Lower lobe of right lung (tissue), 2 donors: ENCODE data around the gene IBA57. TPM values are rescaled to one million over a fixed set of nuclear protein-coding genes. Genes with fewer than 3 reads are reported as not detected.
A peak's percentile ranks its signal among the peaks of the same experiment; 100 is the strongest.
"Not testable (repeated sequence)": the region's sequence is repeated elsewhere in the genome, so short reads cannot be mapped to it uniquely, and the experiment has no call there.

Experiments
- ATAC-seq, 2 donors: fragments of 200-7000 bp; cut with Tn5 transposase; one replicate each; pipeline ENCODE4 v1.9.1; 2020 to 2022; ENCODE audit warnings: mild to moderate bottlenecking in 2 of 2, moderate library complexity in 2 of 2
- DNase-seq: peaks from one replicate; pipeline ENCODE4 v3.0.0-alpha.2; 2020
- H3K27ac ChIP-seq: fragments of 200-600 bp; one replicate; pipeline ENCODE4 v1.8.0; 2022
- H3K27me3 ChIP-seq: fragments of 200-600 bp; one replicate; pipeline ENCODE4 v1.8.0; 2022; ENCODE audit warnings: low read depth
- H3K36me3 ChIP-seq: fragments of 200-600 bp; one replicate; pipeline ENCODE4 v1.8.0; 2022; ENCODE audit warnings: mild to moderate bottlenecking
- H3K4me1 ChIP-seq: fragments of 200-600 bp; one replicate; pipeline ENCODE4 v1.8.0; 2022
- H3K4me3 ChIP-seq: fragments of 200-600 bp; one replicate; pipeline ENCODE4 v1.8.0; 2022; ENCODE audit warnings: mild to moderate bottlenecking
- H3K9me3 ChIP-seq: fragments of 200-600 bp; one replicate; pipeline ENCODE4 v1.8.0; 2022
- CTCF ChIP-seq: fragments of 200-600 bp; IDR thresholded peaks from one replicate; pipeline ENCODE4 v1.8.0; 2022; ENCODE audit warnings: antibody characterized with exemption, mild to moderate bottlenecking
- intact Hi-C: fragments of 100-400 bp; cut with DNase I; formaldehyde crosslinking; loops from one replicate; pipeline ENCODE4 v1.11.0; 2022
- total RNA-seq: library from RNA; stranded (reverse); fragmentation: NEBNext Ultra II Directional; extraction: Animal tissue kit (Norgen Biotek cat#: 25700); gene quantifications from one replicate; pipeline ENCODE4 v1.2.1, GENCODE V29; 2021
- donor health status: DM: no; HTN: yes; CAD: no; lungs with severe emphysema.

The IBA57 gene
- total RNA-seq, 1 donor from 2014 or later: 10.7 TPM

GRCh38 chr1:228171221-228171891 is 5.8 kb downstream of the IBA57 start:
- H3K4me3 ChIP-seq: no peak overlapping the region
- H3K4me1 ChIP-seq: peaks cover 35% of the 10 kb centered on the region
- DNase-seq: peak; percentile 33
- peaks cover 22% of the 10 kb centered on the region for H3K36me3 ChIP-seq
- H3K27ac ChIP-seq: no peak overlapping the region
- ATAC-seq: no peak
- intact Hi-C loops: no loop called here
- no peak for TF ChIP-seq CTCF
- no peaks in the 10 kb centered on the region for H3K27me3 ChIP-seq
- no peaks in the 10 kb centered on the region for H3K9me3 ChIP-seq

GRCh38 chr1:228172591-228173527 is 7.3 kb downstream of the IBA57 start:
- Histone ChIP-seq H3K27ac (no peak overlapping the region), H3K4me3 (no peak overlapping the region), H3K4me1 (peaks cover 36% of the 10 kb centered on the region), H3K36me3 (peaks cover 20% of the 10 kb centered on the region), H3K9me3 (no peaks in the 10 kb centered on the region), H3K27me3 (no peaks in the 10 kb centered on the region)
- DNase-seq: no peak
- no peak for ATAC-seq
- no peak for TF ChIP-seq CTCF
- intact Hi-C loops: no loop called here

GRCh38 chr1:228173528-228174481 is 8.2 kb downstream of the IBA57 start:
- Histone ChIP-seq H3K36me3 (peaks cover 15% of the 10 kb centered on the region), H3K27ac (peak overlapping the region; percentile 31), H3K4me1 (peaks cover 45% of the 10 kb centered on the region)
- H3K9me3 ChIP-seq, H3K4me3 ChIP-seq, intact Hi-C loops, H3K27me3 ChIP-seq: not testable (repeated sequence)
- DNase-seq: peak; percentile 50
- peak in 1 of 2 donors; percentile 2 for ATAC-seq

- ATAC-seq (no peak), DNase-seq (peak; percentile 55)
- intact Hi-C loops: no loop called here
- Histone ChIP-seq H3K36me3 (peaks cover 15% of the 10 kb centered on the region), H3K27ac (peak overlapping the region; percentile 75), H3K4me3 (no peak overlapping the region), H3K4me1 (peaks cover 50% of the 10 kb centered on the region), H3K9me3 (no peaks in the 10 kb centered on the region), H3K27me3 (no peaks in the 10 kb centered on the region)
- TF ChIP-seq CTCF: no peak
These were observed 9.1 kb downstream of the IBA57 start for GRCh38 chr1:228174482-228175315.

- no peak for DNase-seq
- TF ChIP-seq CTCF: no peak
- Histone ChIP-seq H3K27ac (peak overlapping the region; percentile 75), H3K4me3 (no peak overlapping the region), H3K9me3 (no peaks in the 10 kb centered on the region), H3K36me3 (peaks cover 15% of the 10 kb centered on the region), H3K4me1 (peaks cover 51% of the 10 kb centered on the region), H3K27me3 (no peaks in the 10 kb centered on the region)
- ATAC-seq: no peak
- intact Hi-C loops: no loop called here
These were observed 9.9 kb downstream of the IBA57 start for GRCh38 chr1:228175316-228176023.
